Cardiac muscle cell (in vitro differentiated cells and primary cell): Measurements from ENCODE around the gene ZNF334. TPM values are rescaled to one million over a fixed set of nuclear protein-coding genes. Genes with fewer than 3 reads are reported as not detected.

Experiments used
- DNase-seq, 2 donors: peaks; one replicate each; pipeline versions ENCODE4 v3.0.0 to v3.0.0-alpha.2; 2010 to 2017; ENCODE audit warnings: low read depth in 1 of 2, low spot score in 1 of 2
- H3K27ac ChIP-seq: fragments of 200-600 bp; sonication (generic); 2 replicates; pipeline ENCODE4 v1.5.1; 2016
- H3K27me3 ChIP-seq: fragments of 200-600 bp; sonication (generic); 2 replicates; pipeline ENCODE4 v1.6.0; 2016; ENCODE audit warnings: control low read depth
- H3K36me3 ChIP-seq: fragments of 200-600 bp; sonication (generic); 2 replicates; pipeline ENCODE4 v1.5.1; 2016; ENCODE audit warnings: control low read depth
- H3K4me1 ChIP-seq: fragments of 200-600 bp; sonication (generic); 2 replicates; pipeline ENCODE4 v1.8.1; 2017; ENCODE audit warnings: low read depth, mild to moderate bottlenecking, mixed run types
- H3K4me3 ChIP-seq: fragments of 200-600 bp; sonication (generic); 2 replicates; pipeline ENCODE4 v1.5.1; 2016; ENCODE audit warnings: mild to moderate bottlenecking
- H3K9me3 ChIP-seq: fragments of 200-600 bp; sonication (generic); 2 replicates; pipeline ENCODE4 v1.5.1; 2017; ENCODE audit warnings: low read depth, mild to moderate bottlenecking, control low read depth
- polyA plus RNA-seq: library from polyadenylated mRNA; unstranded; fragments of >200 nt; fragmentation: Nextera tagmentation; extraction: Ambion mirVana; gene quantifications from 2 replicates; pipeline ENCODE4 v1.2.1, GENCODE V29; 2016
- total RNA-seq: library from RNA; depleted of rRNA; stranded (reverse); fragments of >200 nt; gene quantifications from 2 replicates; pipeline ENCODE4 v1.2.3, GENCODE V29; 2016
- TF ChIP-seq, protein P1 (sequence below): IDR thresholded peaks from 2 replicates; pipeline ENCODE4 v1.5.1; 2012; ENCODE audit warnings: low read depth, mild to moderate bottlenecking, low read length

Gene ZNF334
- total and polyA plus RNA-seq, 2 experiments from 2014 or later: 10.9 to 13.4 TPM

DNA sequence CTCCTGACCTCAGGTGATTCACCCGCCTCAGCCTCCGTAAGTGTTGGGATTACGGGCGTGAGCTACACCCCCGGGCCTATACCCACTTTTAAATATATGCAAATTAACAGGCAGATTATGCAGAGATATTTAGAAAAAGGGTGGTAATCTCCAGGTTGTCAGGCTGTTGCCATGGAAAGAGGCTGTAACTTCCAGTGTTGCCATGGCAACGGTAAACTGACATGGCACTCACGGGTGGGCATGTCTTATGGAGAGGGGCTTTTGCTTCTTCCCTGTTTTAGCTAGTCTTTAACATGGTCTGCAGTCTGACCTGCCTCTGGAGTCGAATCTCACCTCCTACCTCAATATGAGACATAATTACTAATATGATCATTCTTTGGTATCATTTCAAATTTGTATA is 44.9 kb downstream of the ZNF334 start:
- Histone ChIP-seq H3K4me3 (no peak overlapping the region), H3K9me3 (no peaks in the 10 kb centered on the region), H3K36me3 (no peaks in the 10 kb centered on the region), H3K27me3 (no peaks in the 10 kb centered on the region), H3K27ac (no peak overlapping the region), H3K4me1 (no peaks in the 10 kb centered on the region)
- TF ChIP-seq, protein P1, sequence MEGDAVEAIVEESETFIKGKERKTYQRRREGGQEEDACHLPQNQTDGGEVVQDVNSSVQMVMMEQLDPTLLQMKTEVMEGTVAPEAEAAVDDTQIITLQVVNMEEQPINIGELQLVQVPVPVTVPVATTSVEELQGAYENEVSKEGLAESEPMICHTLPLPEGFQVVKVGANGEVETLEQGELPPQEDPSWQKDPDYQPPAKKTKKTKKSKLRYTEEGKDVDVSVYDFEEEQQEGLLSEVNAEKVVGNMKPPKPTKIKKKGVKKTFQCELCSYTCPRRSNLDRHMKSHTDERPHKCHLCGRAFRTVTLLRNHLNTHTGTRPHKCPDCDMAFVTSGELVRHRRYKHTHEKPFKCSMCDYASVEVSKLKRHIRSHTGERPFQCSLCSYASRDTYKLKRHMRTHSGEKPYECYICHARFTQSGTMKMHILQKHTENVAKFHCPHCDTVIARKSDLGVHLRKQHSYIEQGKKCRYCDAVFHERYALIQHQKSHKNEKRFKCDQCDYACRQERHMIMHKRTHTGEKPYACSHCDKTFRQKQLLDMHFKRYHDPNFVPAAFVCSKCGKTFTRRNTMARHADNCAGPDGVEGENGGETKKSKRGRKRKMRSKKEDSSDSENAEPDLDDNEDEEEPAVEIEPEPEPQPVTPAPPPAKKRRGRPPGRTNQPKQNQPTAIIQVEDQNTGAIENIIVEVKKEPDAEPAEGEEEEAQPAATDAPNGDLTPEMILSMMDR: no peak
- DNase-seq: no peak

DNA sequence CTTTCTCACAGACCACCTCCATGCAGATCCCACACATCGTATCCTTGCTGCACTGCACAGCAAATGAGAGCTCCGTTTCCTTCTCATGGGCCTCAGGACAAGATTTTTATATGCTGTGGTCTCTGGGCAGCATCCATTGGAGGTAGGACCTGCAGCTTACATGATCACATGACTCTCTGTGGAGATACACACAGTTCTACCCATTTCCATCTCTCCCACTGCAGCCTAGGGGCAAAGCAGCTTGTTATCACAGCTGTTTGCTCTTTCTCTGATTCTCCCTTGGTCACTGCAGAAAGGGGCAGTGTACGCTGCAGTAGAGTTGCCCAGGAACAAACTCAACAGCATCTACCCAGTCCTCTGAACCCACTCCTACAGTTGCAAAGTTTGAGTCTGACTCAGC is 48.9 kb downstream of the ZNF334 start:
- no peak overlapping the region for H3K27ac ChIP-seq
- no peaks in the 10 kb centered on the region for H3K27me3 ChIP-seq
- TF ChIP-seq, protein P1: no peak
- H3K4me3 ChIP-seq: no peak overlapping the region
- no peaks in the 10 kb centered on the region for H3K4me1 ChIP-seq
- no peak for DNase-seq
- H3K9me3 ChIP-seq: no peaks in the 10 kb centered on the region
- no peaks in the 10 kb centered on the region for H3K36me3 ChIP-seq

- Histone ChIP-seq H3K27me3 (no peaks in the 10 kb centered on the region), H3K27ac (no peak overlapping the region), H3K4me3 (no peak overlapping the region), H3K36me3 (no peaks in the 10 kb centered on the region), H3K9me3 (no peaks in the 10 kb centered on the region), H3K4me1 (no peaks in the 10 kb centered on the region)
- TF ChIP-seq, protein P1: no peak
- DNase-seq: no peak
These were observed 49.5 kb downstream of the ZNF334 start for GRCh38 chr20:46463852-46464251.

- TF ChIP-seq, protein P1: no peak
- no peak for DNase-seq
- H3K27ac ChIP-seq: no peak overlapping the region
These were observed 51.6 kb downstream of the ZNF334 start for GRCh38 chr20:46461808-46462207.

GRCh38 chr20:46458866-46459750 is 54.3 kb downstream of the ZNF334 start:
- TF ChIP-seq, protein P1: no peak
- peak; percentile 34 to 77 for DNase-seq
- H3K27ac ChIP-seq: no peak overlapping the region
- H3K4me3 ChIP-seq: peak overlapping the region; percentile 39
- no peaks in the 10 kb centered on the region for H3K36me3 ChIP-seq
- no peaks in the 10 kb centered on the region for H3K4me1 ChIP-seq
- H3K27me3 ChIP-seq: no peaks in the 10 kb centered on the region
- no peaks in the 10 kb centered on the region for H3K9me3 ChIP-seq

More at GRCh38 chr20:46461808-46462207, 51.6 kb downstream of the ZNF334 start:
- Histone ChIP-seq H3K4me1 (no peaks in the 10 kb centered on the region), H3K27me3 (no peaks in the 10 kb centered on the region), H3K36me3 (no peaks in the 10 kb centered on the region), H3K9me3 (no peaks in the 10 kb centered on the region), H3K4me3 (no peak overlapping the region)
